ENCODE measurements around the gene COPZ2. TPM values are rescaled to one million over a fixed set of nuclear protein-coding genes. Genes with fewer than 3 reads are reported as not detected.

The COPZ2 gene
- total RNA-seq, 2 experiments from 2014 or later: 0.47 to 0.88 TPM

- CTCF ChIA-PET: no interaction called here
- ATAC-seq (ENCODE audit: poor library complexity) (no peak), DNase-seq (no peak)
- Mint-ChIP-seq H3K9me3 (no peaks in the 10 kb centered on the region), H3K4me1 (ENCODE audit: low read depth) (peaks cover 42% of the 10 kb centered on the region), H3K27me3 (no peaks in the 10 kb centered on the region), H3K27ac (no peak overlapping the region), H3K36me3 (ENCODE audit: low read depth) (peaks cover 83% of the 10 kb centered on the region), H3K4me3 (no peak overlapping the region)
- intact Hi-C loops (cut with DNase I, micrococcal nuclease): no loop called here
- POLR2A ChIA-PET: no interaction called here
- peaks cover 52% of the 10 kb centered on the region for H3K4me1 ChIP-seq (ENCODE audit: insufficient read depth, low read length)
- no peaks in the 10 kb centered on the region for H3K9me3 ChIP-seq (ENCODE audit: control insufficient read depth in 1 of 2, insufficient read depth in 1 of 2, low read length in 2 of 2)
- H3K36me3 ChIP-seq (ENCODE audit: insufficient read depth, low read length): peaks cover 84% of the 10 kb centered on the region
- H3K27me3 ChIP-seq (ENCODE audit: control insufficient read depth in 1 of 2, insufficient read depth in 2 of 2, low read length in 2 of 2): no peaks in the 10 kb centered on the region
- no peak overlapping the region for H3K27ac ChIP-seq (ENCODE audit: low read depth in 1 of 2, low read length in 2 of 2)
- TF ChIP-seq CTCF (IDR thresholded peaks at IDR 0.05): no peak
- H3K4me3 ChIP-seq (ENCODE audit: low read length): no peak overlapping the region
Measured at GRCh38 chr17:48054238-48055185, 16.9 kb upstream of the COPZ2 start.

- H3K4me1 ChIP-seq (ENCODE audit: insufficient read depth, low read length): peaks cover 59% of the 10 kb centered on the region
- CTCF ChIA-PET: no interaction called here
- Mint-ChIP-seq H3K36me3 (ENCODE audit: low read depth) (peaks cover 80% of the 10 kb centered on the region), H3K4me1 (ENCODE audit: low read depth) (peaks cover 47% of the 10 kb centered on the region), H3K9me3 (no peaks in the 10 kb centered on the region), H3K27me3 (no peaks in the 10 kb centered on the region), H3K27ac (no peak overlapping the region), H3K4me3 (no peak overlapping the region)
- H3K36me3 ChIP-seq (ENCODE audit: insufficient read depth, low read length): peaks cover 76% of the 10 kb centered on the region
- ATAC-seq (ENCODE audit: poor library complexity) (no peak), DNase-seq (no peak)
- POLR2A ChIA-PET: no interaction called here
- intact Hi-C loops (cut with DNase I, micrococcal nuclease): no loop called here
- H3K27ac ChIP-seq (ENCODE audit: low read depth in 1 of 2, low read length in 2 of 2): no peak overlapping the region
- H3K4me3 ChIP-seq (ENCODE audit: low read length): no peak overlapping the region
- H3K27me3 ChIP-seq (ENCODE audit: control insufficient read depth in 1 of 2, insufficient read depth in 2 of 2, low read length in 2 of 2): no peaks in the 10 kb centered on the region
- H3K9me3 ChIP-seq (ENCODE audit: control insufficient read depth in 1 of 2, insufficient read depth in 1 of 2, low read length in 2 of 2): no peaks in the 10 kb centered on the region
- TF ChIP-seq CTCF (IDR thresholded peaks at IDR 0.05): no peak
Measured at GRCh38 chr17:48053758-48054237, 16.2 kb upstream of the COPZ2 start.

GRCh38 chr17:48052956-48053757 is 15.6 kb upstream of the COPZ2 start:
- no peaks in the 10 kb centered on the region for H3K9me3 Mint-ChIP-seq
- ChIA-PET POLR2A (no interaction called here), CTCF (no interaction called here)
- peaks cover 78% of the 10 kb centered on the region for H3K36me3 Mint-ChIP-seq (ENCODE audit: low read depth)
- no peak for ATAC-seq (ENCODE audit: poor library complexity)
- no peak for TF ChIP-seq CTCF (IDR thresholded peaks at IDR 0.05)
- intact Hi-C loops (cut with DNase I, micrococcal nuclease): no loop called here
- H3K27me3 Mint-ChIP-seq: no peaks in the 10 kb centered on the region
- peaks cover 50% of the 10 kb centered on the region for H3K4me1 Mint-ChIP-seq (ENCODE audit: low read depth)
- Histone ChIP-seq H3K27me3 (ENCODE audit: control insufficient read depth in 1 of 2, insufficient read depth in 2 of 2, low read length in 2 of 2) (no peaks in the 10 kb centered on the region), H3K27ac (ENCODE audit: low read depth in 1 of 2, low read length in 2 of 2) (no peak overlapping the region), H3K36me3 (ENCODE audit: insufficient read depth, low read length) (peaks cover 70% of the 10 kb centered on the region), H3K9me3 (ENCODE audit: control insufficient read depth in 1 of 2, insufficient read depth in 1 of 2, low read length in 2 of 2) (no peaks in the 10 kb centered on the region), H3K4me3 (ENCODE audit: low read length) (no peak overlapping the region), H3K4me1 (ENCODE audit: insufficient read depth, low read length) (peaks cover 60% of the 10 kb centered on the region)
- DNase-seq: no peak
- peak overlapping the region; percentile 22 for H3K27ac Mint-ChIP-seq
- H3K4me3 Mint-ChIP-seq: peak overlapping the region; percentile 34

All from CD4-positive, alpha-beta T cell (primary cell).